KMS-11 (cell line): ENCODE data around the gene ANO9.

Experiments
- H2AFZ ChIP-seq: fragments of 200-600 bp; sonication (generic); 2 replicates; pipeline ENCODE4 v1.6.1; 2016; ENCODE audit warnings: antibody characterized with exemption, mixed run types, low read depth
- H3K27ac ChIP-seq: fragments of 200-600 bp; sonication (generic); 2 replicates; pipeline ENCODE4 v1.6.1; 2016; ENCODE audit warnings: mild to moderate bottlenecking, mixed run types
- H3K27me3 ChIP-seq: fragments of 200-600 bp; sonication (generic); 2 replicates; pipeline ENCODE4 v1.6.1; 2017; ENCODE audit warnings: mild to moderate bottlenecking, low read depth, mixed run types, moderate library complexity; ENCODE audit not compliant: insufficient read depth
- H3K36me3 ChIP-seq: fragments of 200-600 bp; sonication (generic); 2 replicates; pipeline ENCODE4 v1.6.1; 2017; ENCODE audit warnings: mild to moderate bottlenecking, mixed run types; ENCODE audit not compliant: insufficient read depth
- H3K4me1 ChIP-seq: fragments of 200-600 bp; sonication (generic); 2 replicates; pipeline ENCODE4 v1.6.1; 2016; ENCODE audit warnings: mild to moderate bottlenecking, low read depth, mixed run types; ENCODE audit not compliant: poor library complexity, severe bottlenecking
- H3K4me2 ChIP-seq: fragments of 200-600 bp; sonication (generic); 2 replicates; pipeline ENCODE4 v1.7.0; 2016; ENCODE audit warnings: mild to moderate bottlenecking, mixed run types
- H3K4me3 ChIP-seq: fragments of 200-600 bp; sonication (generic); IDR thresholded peaks from 2 replicates; pipeline ENCODE4 v1.6.1; 2017; ENCODE audit warnings: low read depth, low read length, mixed read lengths; ENCODE audit not compliant: insufficient read depth
- H3K79me2 ChIP-seq: fragments of 200-600 bp; sonication (generic); 2 replicates; pipeline ENCODE4 v1.6.1; 2016; ENCODE audit warnings: low read depth, mixed run types; ENCODE audit not compliant: insufficient read depth
- H3K9ac ChIP-seq: fragments of 200-600 bp; sonication (generic); 2 replicates; pipeline ENCODE4 v1.6.1; 2016; ENCODE audit warnings: mild to moderate bottlenecking, mixed run types
- H4K20me1 ChIP-seq: fragments of 200-600 bp; sonication (generic); 2 replicates; pipeline ENCODE4 v1.6.1; 2016; ENCODE audit warnings: mild to moderate bottlenecking, mixed run types; ENCODE audit not compliant: insufficient read depth
- CTCF ChIP-seq: fragments of 200-600 bp; sonication (generic); conservative IDR thresholded peaks from 2 replicates; pipeline ENCODE4 v1.6.1; 2017; ENCODE audit warnings: low read depth, mild to moderate bottlenecking, antibody characterized with exemption, low read length, moderate library complexity, mixed read lengths

ANO9 gene

GRCh38 chr11:453564-453963 is 11.8 kb upstream of the ANO9 start:
- Histone ChIP-seq H2AFZ (no peak overlapping the region), H3K4me1 (peaks cover 18% of the 10 kb centered on the region), H3K9ac (no peak overlapping the region), H3K79me2 (no peaks in the 10 kb centered on the region), H3K4me2 (no peak overlapping the region), H3K36me3 (no peaks in the 10 kb centered on the region), H3K4me3 (no peak overlapping the region), H4K20me1 (no peaks in the 10 kb centered on the region), H3K27ac (no peak overlapping the region), H3K27me3 (no peaks in the 10 kb centered on the region)
- TF ChIP-seq CTCF = no peak

GRCh38 chr11:452916-453527 is 11.2 kb upstream of the ANO9 start:
- H3K27ac ChIP-seq = no peak overlapping the region
- no peak for TF ChIP-seq CTCF
- H4K20me1 ChIP-seq = no peaks in the 10 kb centered on the region
- no peaks in the 10 kb centered on the region for H3K27me3 ChIP-seq
- no peak overlapping the region for H2AFZ ChIP-seq
- no peak overlapping the region for H3K4me3 ChIP-seq
- H3K79me2 ChIP-seq = no peaks in the 10 kb centered on the region
- H3K36me3 ChIP-seq = no peaks in the 10 kb centered on the region
- no peak overlapping the region for H3K4me2 ChIP-seq
- peaks cover 20% of the 10 kb centered on the region for H3K4me1 ChIP-seq
- H3K9ac ChIP-seq = no peak overlapping the region

GRCh38 chr11:452203-452744 is 10.5 kb upstream of the ANO9 start:
- Histone ChIP-seq H3K27ac (no peak overlapping the region), H3K27me3 (no peaks in the 10 kb centered on the region), H3K4me1 (peaks cover 25% of the 10 kb centered on the region), H3K36me3 (no peaks in the 10 kb centered on the region), H3K79me2 (no peaks in the 10 kb centered on the region), H3K4me2 (no peak overlapping the region), H3K4me3 (no peak overlapping the region), H2AFZ (no peak overlapping the region), H3K9ac (no peak overlapping the region), H4K20me1 (no peaks in the 10 kb centered on the region)
- no peak for TF ChIP-seq CTCF

GRCh38 chr11:451738-452137 is 9.9 kb upstream of the ANO9 start:
- Histone ChIP-seq H4K20me1 (no peaks in the 10 kb centered on the region), H3K4me3 (no peak overlapping the region), H3K27ac (no peak overlapping the region), H3K79me2 (no peaks in the 10 kb centered on the region), H3K4me1 (peaks cover 29% of the 10 kb centered on the region), H3K4me2 (peak overlapping the region; percentile 81; the same call in 1 of the 2 replicates), H3K27me3 (no peaks in the 10 kb centered on the region), H2AFZ (no peak overlapping the region), H3K36me3 (no peaks in the 10 kb centered on the region), H3K9ac (peak overlapping the region; percentile 69; the same call in 1 of the 2 replicates)
- TF ChIP-seq CTCF = no peak
